Keratinocyte (primary cell): ENCODE measurements around the gene GNB3.
"Not testable (repeated sequence)": the region's sequence is repeated elsewhere in the genome, so short reads cannot be mapped to it uniquely, and the experiment has no call there.

Experiments
- EZH2 ChIP-seq: IDR thresholded peaks from one replicate; pipeline ENCODE4 v1.6.1; 2012; ENCODE audit warnings: inconsistent platforms, mild to moderate bottlenecking, low read length, moderate library complexity
- TF ChIP-seq, protein P1 (sequence below), 3 experiments: IDR thresholded peaks in 1 of 3; conservative IDR thresholded peaks in 1 of 3; optimal IDR thresholded peaks in 1 of 3; 2 replicates in 2 of 3; 3 replicates in 1 of 3; pipeline versions ENCODE3 to v1.5.1; 2011; ENCODE audit warnings: low read length in 3 of 3, mild to moderate bottlenecking in 3 of 3, moderate library complexity in 2 of 3, control low read depth in 1 of 3, inconsistent platforms in 1 of 3; ENCODE audit not compliant: insufficient read depth in 2 of 3; ENCODE audit errors: extremely low read depth in 1 of 3

DNA sequence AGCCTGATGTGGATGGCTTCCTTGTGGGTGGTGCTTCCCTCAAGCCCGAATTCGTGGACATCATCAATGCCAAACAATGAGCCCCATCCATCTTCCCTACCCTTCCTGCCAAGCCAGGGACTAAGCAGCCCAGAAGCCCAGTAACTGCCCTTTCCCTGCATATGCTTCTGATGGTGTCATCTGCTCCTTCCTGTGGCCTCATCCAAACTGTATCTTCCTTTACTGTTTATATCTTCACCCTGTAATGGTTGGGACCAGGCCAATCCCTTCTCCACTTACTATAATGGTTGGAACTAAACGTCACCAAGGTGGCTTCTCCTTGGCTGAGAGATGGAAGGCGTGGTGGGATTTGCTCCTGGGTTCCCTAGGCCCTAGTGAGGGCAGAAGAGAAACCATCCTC, 29.6 kb downstream of the GNB3 start:
- TF ChIP-seq, protein P1, sequence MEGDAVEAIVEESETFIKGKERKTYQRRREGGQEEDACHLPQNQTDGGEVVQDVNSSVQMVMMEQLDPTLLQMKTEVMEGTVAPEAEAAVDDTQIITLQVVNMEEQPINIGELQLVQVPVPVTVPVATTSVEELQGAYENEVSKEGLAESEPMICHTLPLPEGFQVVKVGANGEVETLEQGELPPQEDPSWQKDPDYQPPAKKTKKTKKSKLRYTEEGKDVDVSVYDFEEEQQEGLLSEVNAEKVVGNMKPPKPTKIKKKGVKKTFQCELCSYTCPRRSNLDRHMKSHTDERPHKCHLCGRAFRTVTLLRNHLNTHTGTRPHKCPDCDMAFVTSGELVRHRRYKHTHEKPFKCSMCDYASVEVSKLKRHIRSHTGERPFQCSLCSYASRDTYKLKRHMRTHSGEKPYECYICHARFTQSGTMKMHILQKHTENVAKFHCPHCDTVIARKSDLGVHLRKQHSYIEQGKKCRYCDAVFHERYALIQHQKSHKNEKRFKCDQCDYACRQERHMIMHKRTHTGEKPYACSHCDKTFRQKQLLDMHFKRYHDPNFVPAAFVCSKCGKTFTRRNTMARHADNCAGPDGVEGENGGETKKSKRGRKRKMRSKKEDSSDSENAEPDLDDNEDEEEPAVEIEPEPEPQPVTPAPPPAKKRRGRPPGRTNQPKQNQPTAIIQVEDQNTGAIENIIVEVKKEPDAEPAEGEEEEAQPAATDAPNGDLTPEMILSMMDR (optimal IDR thresholded peaks at IDR 0.05 in 1 of 3, IDR thresholded peaks at IDR 0.05 in 1 of 3, conservative IDR thresholded peaks at IDR 0.05 in 1 of 3; ENCODE audit: extremely low read depth in 1 of 3, insufficient read depth in 2 of 3, low read length in 3 of 3), result not testable (repeated sequence)
- not testable (repeated sequence) for TF ChIP-seq EZH2
